GM18861 (cell line): ENCODE measurements around the gene FIGNL2.
"Not testable (repeated sequence)": the region's sequence is repeated elsewhere in the genome, so short reads cannot be mapped to it uniquely, and the experiment has no call there.

Experiments used
- ATAC-seq: cut with Tn5 transposase; IDR thresholded peaks from one replicate; pipeline ENCODE4 v1.9.1; 2021; ENCODE audit not compliant: unreplicated experiment

Gene FIGNL2, protein sequence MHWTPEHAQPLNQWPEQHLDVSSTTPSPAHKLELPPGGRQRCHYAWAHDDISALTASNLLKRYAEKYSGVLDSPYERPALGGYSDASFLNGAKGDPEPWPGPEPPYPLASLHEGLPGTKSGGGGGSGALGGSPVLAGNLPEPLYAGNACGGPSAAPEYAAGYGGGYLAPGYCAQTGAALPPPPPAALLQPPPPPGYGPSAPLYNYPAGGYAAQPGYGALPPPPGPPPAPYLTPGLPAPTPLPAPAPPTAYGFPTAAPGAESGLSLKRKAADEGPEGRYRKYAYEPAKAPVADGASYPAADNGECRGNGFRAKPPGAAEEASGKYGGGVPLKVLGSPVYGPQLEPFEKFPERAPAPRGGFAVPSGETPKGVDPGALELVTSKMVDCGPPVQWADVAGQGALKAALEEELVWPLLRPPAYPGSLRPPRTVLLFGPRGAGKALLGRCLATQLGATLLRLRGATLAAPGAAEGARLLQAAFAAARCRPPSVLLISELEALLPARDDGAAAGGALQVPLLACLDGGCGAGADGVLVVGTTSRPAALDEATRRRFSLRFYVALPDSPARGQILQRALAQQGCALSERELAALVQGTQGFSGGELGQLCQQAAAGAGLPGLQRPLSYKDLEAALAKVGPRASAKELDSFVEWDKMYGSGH

DNA sequence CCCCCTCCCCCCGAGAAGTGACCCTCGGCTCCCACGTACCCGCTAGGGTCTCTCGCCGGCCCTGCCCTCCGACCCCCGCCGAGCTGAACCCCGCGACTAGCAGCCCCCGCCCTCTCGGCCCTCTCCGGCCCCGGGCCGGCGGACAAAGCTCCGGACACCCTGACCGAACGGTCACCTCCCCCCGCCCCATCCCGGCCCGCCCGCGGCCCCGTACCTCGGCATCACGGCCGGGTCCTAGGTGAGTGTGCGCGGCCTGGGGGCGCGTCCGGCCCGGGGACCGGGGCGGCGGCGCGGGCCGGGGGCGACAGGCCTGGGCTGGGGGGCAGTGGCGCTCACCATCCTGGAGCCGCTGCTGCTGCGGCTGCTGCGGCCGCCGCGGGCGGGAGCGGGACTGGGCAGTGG is at the start of gene FIGNL2:
TSS of gene FIGNL2 (minus strand) at position 393 of the 402 bp plus-strand sequence. CDS start 26,305 bp downstream, outside the sequence.
- ATAC-seq: no peak

DNA sequence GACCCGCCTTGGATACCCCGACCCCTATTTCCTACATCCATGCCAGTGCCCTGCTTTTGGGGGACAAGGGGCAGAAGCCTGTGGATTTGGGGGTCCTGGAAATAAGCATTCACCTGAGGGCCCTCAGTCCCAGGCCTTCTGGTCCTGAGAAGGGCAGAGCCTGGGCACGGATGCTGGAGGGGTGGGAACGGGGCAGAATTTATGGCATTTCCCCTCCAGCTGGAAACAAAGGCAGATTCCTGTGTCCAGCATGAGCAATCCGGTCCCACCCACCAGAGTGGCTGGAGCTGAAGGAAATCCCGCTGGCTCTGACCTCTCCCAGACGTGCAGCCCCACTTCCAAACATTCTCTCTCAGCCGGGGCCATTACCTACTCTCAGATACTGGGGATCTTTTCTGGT is 48.7 kb upstream of the FIGNL2 start:
- no peak for ATAC-seq

DNA sequence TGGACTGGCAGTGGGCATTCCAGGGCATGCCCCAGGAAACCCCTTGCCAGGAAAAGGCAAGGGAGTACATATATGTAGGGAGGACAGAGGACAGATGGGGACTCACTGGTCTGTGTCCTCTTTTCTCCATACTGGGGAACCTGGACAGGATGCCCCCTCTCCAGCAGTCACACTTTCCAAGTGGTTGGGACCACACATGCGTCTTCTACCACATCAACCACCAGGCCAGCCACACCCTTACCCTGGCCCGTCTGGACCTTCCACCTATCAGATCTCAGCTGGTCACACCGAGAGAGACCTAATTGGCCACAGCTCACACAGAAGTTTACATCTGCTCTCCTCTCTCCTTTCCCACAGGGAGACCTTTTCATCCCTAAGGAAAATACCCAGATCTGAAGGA is 47.7 kb upstream of the FIGNL2 start:
- ATAC-seq: no peak

DNA sequence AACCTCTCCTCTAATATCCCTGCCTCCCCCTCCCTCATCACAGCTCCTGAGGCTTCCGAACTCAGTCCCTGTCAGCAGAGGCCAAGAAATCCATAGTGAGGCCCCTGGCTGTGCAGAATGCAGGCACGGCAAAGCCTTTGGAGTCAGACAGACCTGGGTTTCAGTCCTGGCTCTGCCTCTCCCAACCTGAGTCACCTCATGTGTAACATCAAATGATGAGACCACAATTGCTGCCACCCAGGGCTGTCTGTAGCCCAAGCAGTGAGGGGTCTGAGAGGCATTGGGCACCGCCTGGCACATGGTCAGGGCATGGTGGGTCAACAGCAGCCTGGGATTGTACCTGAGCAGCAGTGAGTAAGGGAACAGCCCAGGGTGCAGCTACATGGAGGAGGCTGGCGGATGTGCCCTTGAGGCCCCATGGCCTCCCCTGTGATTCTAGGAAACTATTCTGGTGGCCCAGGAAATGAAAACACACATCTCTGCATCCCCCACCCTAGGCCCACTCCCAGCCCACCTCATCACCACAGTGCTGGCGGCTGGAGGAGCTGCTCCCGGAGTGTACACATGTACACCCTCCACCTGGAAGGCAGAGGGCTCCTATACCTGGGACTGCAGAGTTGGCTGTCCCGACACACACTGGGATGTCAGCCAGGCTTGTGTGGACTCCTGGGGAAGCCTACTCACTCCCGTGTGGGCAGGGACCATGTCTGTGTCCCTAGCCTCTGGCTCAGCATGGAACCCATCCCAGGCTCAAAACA is 47.0 kb upstream of the FIGNL2 start:
- no peak for ATAC-seq

DNA sequence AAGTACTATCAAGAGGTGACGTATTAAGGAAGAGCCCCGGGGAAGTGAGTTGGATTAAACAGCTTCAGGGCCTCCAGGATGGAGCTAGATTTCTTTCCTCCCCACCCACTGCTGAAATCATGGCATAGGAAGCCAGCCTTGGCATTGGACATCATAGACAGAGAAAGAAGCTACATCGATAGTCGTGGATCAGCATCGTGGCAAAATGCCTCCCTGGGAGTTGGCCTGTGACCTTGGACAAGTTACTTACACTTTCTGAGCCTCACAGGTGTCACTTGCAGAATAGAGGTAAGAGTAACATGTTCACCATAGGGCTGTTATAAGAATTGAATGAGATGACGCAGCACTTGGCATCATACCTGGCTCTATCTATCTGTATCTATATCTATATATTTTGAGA is 45.3 kb upstream of the FIGNL2 start:
- ATAC-seq: no peak

DNA sequence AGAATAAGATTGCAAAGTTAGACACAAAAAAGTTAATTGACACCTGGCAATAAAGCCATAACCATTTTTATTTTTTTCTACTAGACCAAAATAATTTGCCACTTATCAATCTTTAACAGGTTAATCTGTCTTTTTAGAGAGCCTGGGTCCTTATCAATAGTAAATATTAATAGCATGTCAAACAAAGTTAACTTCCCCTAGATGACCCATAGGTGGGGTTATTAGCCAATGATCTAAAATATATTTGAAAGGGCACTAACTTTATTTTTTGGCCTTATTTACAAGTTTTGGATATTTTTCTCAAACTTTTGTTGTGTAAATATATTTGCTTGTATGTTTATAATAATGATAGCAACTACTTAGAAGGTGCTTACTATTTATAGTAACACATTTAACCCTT is 43.3 kb upstream of the FIGNL2 start:
- no peak for ATAC-seq

DNA sequence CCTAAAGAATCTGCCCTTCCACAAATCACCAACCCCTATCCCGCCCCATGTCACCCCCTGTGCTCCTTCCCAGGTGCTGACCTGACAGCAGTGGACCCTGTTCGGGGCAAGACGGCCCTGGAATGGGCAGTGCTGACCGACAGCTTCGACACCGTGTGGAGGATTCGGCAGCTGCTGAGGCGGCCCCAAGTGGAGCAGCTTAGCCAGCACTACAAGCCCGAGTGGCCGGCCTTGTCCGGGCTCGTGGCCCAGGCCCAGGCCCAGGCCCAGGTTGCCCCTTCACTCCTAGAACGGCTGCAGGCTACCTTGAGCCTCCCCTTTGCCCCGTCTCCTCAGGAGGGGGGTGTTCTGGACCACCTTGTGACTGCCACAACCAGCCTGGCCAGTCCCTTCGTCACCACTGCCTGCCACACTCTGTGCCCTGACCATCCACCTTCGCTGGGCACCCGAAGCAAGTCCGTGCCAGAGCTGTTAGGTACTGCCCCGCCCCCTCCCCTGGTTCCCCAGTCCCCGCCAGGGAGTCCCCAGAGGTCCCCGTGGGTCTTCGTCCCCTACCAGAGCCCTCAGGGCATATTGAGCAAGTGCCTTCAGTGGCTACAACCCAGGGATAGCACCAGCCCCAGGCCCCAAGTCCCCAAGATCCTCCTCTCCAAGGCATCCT is 42.1 kb upstream of the FIGNL2 start:
- ATAC-seq: no peak

DNA sequence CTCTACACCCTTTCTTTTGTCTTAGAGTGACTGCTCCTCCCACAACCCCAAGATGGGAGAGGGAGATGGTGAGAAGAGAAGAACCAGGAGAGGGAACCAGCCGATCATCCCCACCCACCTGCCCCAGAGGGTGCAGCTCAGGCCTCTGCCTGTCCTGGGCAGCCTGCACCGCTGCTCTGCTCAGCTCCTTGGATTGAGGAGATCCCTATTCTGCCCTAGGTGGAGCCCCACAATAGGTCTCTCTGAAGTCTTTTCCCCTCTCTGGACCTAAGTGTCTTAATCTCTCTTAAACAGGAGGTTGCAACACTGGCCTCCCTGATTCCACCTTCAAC is 41.6 kb upstream of the FIGNL2 start:
- no peak for ATAC-seq

DNA sequence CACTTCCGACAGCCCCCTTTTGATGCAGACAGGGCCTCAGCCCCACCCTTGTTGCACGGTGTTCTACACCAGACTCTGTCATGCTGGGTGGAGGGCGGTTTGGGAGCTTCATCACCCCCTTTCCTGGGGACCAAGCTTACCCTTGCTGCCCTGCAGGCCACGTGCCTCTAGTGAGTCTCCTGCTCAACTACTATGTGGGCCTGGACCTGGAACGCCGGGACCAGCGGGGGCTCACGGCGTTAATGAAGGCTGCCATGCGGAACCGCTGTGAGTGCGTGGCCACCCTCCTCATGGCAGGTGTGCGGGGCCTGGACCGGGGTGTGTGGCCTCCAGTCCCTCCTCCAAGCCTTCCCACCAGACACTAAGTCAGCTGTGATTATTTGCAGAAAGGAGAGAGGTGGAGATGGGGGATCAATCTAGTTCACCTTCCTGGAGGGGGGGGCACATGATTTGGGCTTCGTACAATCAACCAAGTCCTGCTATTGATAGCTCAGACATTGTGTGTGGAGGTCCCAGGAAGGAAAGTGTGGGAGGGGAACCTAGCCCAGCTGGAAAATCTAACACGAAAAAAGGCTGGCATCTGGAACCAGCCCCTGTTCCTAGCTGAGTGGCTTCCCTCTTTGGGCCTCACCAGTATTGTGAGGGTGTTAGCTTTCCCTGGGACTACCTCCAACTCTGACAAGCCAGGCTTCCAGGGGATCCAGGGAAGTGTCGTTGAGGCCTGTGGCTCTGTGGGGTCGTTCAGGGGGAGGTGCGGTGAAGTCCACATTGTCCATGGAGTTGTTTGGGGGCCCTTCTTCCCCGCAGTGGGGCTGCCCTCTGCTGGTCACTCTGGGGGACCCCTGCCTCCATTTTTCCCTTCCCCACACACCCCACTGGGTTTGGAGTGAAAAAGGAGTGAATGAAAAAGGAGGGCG is 41.0 kb upstream of the FIGNL2 start:
- no peak for ATAC-seq

DNA sequence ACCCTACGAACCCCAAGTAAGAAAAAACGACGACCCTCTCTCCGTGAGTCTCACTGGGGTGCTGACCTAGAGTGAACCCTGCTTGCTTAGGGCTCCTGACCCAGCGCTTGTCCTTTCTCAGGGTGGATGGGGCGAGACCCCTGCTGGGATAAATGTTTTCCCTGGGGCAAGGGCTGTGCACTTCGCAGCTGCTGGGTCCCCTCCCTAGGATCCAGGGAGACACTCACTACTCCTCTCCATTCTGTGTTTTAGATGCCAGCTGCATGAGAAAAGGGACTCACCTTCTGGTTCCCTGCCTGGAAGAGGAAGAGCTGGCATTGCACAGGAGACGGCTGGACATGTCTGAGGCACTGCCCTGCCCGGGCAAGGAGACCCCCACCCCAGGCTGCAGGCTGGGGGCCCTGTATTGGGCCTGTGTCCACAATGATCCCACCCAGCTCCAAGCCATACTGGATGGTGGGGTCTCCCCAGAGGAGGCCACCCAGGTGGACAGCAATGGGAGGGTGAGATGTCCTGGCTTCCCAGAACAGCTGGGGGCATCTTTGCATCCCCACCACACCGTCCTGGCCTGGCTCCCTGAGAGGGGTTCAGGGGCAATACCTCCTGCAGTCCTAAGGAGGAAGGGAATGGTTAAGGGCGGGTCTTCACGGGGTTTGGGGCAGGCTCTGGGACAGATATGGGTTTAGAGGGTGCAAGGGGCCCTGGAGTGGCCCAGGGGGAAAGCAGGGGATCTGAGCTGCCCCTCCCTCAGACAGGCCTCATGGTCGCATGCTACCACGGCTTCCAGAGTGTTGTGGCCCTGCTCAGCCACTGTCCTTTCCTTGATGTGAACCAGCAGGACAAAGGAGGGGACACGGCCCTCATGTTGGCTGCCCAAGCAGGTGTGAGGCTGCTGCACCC is 40.0 kb upstream of the FIGNL2 start:
- ATAC-seq: no peak

DNA sequence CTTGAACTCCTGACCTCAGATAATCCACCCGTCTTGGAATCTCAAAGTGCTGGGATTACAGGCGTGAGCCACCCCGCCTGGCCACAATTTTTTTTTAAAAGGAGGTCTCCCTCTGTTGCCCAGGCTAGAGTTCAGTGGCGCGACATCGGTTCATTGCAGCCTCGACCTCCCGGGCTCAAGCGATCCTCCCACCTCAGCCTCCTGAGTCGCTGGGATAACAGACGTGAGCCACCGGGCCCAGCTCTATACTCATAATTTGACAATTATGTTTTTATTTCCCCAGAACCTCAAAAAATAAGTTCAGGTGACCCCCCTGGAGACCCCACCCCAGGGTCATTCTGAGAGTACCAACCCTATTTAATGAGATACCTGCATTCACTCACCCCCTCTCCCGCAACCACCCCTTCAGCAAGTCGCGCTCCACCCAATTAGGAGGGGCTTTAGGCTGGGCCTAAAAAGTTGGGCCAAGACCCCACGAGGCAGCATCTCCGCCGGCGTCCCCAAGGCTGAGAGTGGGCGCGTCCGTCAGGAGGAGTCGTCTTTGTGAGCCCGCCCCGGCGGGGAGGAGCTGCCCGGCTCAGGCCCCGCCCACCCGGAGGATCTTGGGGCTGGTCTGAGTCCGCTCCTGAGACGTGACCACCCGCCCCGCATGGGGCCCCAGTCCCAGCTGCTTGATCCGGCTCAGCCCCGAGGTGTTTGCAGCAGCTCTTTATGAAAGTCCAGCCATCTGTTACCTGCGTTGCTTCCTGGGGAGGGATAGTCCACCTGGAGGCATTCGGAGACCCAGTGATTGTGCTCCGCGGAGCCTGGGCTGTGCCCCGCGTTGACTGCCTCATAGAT is 39.2 kb upstream of the FIGNL2 start, which contains the start of gene ANKRD33:
TSS of gene ANKRD33 (plus strand) at position 628 of the 840 bp plus-strand sequence. CDS start at position 712, 84 bp downstream.
- no peak for ATAC-seq

DNA sequence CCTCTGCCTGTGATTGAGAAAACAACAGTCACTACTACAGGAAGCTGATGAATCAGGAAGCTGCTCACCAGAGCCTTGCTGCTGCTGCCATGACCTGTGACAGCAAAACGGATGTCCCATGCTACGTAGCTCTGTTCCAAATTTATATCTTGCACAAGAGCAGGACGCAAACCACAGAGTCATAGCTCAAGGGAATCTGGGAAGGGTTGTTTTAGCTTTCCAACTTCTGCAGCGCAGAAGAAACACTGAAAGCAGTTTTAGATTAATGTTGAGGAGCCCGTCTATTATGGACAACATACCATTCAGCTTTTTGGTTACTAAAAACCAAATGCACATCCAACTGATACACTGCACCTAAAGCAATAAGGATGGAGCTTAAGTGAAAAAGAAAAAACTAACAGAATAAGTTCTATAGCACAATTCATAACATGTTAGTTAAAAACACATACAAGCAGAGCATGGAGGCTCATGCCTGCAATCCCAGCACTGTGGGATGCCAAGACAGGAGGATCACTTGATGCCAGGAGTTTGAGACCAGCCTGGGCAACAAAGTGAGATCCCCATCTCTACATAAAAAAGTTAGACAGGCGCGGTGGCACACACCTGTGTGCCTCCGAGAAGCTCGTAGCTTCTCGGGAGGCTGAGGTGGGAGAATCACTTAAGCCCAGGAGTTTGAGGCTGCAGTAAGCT is 37.6 kb upstream of the FIGNL2 start:
- ATAC-seq: no peak

DNA sequence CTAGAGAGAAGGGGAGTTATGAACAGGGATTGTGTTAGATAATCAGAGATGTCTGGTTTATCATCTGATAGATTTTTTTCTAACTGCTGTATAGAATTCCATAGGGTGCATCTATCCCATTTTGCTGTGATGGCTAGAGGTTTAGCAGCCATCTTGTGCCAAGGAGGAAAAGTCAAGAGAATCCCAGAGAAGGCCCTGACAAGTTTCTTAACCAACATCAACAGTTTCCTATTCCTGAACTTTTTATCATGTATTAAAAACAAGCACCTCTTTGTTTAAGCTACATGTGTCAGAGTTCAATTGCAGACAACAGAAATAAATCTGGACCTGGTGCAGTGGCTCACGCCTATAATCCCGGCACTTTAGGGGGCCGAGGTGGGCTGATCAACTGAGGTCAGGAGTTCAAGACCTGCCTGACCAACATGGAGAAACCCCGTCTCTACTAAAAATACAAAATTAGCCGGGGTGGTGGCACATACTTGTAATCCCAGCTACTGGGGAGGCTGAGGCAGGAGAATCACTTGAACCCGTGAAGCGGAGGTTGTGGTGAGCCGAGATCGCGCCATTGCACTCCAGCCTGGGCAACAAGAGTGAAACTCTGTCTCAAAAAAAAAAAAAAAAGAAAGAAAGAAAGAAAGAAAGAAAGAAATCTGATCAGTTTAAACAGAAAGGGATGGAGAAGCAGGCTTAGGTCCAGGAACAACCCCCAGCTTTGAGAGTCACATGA is 36.9 kb upstream of the FIGNL2 start:
- not testable (repeated sequence) for ATAC-seq

DNA sequence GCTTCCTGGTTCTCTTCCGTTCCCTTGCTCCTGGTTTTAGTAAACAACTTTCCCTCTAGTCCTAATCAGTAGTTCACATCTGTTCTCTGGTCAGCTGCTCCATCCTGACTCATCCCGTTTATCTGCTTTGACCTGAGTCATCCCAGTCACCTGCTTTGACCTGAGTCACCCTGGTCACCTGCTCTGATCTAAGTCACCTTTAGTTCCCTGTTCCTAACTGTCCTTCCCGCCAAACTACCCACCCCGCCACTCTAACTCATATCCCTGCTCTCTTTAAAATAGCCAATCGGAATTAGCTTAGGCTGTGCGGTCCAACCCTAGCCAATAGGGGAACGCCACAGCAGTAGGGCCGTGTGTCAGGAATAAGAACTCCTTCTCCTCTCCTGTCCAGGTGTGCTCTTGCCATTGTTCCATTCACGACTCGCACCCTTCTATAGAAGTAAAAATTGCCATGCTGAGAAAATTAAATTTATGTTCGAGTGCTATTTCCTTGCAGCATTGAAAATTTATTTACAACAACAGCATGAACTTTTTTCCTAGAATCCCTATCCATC is 36.2 kb upstream of the FIGNL2 start:
- ATAC-seq: no peak

DNA sequence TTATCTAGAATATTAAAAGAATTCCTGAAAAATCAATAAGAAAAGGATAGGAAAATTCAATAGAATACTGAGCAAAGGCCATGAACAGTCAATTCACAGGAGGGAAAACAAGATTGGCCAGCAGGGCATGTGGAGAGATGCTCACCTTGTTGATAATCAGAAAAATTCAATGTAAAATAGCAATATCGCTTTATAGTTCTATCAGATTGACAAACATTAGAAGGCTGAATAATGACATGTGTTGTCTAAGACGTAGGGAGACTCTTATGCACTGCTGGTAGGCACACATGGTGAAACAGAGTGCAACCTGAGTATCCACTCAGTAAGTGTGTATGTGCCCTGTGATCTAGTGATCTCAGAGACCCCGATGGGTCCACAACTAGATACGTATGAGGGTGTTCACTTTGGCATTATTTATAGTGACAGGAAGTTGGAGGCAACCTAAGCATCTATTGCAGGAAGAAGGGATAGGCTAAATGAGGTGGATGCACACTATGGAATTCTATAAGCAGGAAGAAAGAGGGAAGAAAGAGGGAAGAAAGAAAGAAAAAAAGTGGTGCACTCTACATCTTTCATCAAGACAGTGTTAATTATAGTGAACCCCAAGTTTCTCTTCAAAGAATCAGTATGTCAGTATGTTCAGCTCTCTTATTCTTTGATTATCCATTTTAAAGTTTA is 35.6 kb upstream of the FIGNL2 start:
- ATAC-seq: no peak

DNA sequence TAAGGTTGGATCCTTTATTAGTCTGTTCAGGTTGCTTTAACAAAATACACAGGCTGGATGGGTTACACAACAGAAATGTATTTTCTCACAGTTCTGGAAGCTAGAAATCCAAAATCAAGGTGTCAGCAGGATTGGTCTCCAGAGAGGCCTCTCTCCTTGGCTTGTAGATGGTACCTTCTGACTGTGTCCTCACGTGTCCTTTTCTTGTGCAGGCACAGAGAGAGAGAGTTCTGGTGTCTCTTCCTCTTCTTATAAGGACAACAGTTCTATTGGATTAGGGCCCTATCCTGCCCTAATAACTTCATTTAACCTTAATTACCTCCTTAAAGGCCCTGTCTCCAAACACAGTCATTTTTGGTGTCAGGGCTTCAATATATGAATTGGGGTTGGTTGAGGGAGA is 34.8 kb upstream of the FIGNL2 start:
- no peak for ATAC-seq
